NCI-H510A treated with DMSO at 0.1 percent for 48 hours (cell line): ENCODE data around the gene COX19.
A peak's percentile ranks its signal among the peaks of the same experiment; 100 is the strongest.
"Not testable (repeated sequence)": the region's sequence is repeated elsewhere in the genome, so short reads cannot be mapped to it uniquely, and the experiment has no call there.

Experiments
- DNase-seq: peaks from one replicate; lab custom pipeline; 2025; lab: John Stamatoyannopoulos, UW

Gene COX19

DNA sequence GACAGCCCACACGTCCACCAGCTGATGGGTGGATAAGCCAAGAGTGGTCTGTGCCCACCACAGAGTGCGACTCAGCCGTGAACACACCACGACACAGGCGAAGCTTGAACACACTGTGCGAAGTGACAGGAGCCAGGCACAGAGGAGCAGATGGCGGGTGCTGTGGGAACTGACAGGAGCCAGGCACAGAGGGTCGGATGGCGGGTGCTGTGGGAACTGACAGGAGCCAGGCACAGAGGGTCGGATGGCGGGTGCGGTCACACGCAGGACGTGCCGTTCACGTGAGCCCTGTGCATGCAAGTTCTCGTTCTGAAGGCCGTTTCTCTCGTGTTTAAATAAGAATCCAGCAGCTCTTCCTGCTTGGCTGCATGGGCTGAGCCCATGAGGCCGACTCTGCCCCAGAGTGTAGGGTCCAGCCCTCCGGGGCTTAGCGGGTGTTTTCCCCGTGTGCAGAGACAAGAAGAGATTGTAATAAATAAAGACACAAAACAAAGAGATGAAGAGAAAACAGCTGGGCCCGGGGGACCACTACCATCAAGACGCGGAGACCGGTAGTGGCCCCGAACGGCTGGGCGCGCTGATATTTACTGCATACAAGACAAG is 15.0 kb downstream of the COX19 start:
- DNase-seq, result no peak

DNA sequence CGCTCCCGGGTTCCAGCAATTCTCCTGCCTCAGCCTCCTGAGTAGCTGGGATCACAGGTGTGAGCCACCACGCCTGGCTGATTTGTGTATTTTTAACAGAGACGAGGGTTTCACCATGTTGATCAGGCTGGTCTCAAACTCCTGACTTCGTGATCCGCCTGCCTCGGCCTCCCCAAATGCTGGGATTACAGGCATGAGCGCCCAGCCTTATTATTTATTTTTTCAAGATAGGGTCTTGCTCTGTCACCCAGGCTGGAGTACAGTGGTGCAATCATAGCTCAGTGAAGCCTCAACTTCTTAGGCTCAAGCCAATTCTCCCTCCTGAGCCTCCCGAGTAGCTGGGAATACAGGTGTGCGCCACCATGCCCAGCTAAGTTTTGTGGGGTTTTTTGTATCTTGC is 15.6 kb downstream of the COX19 start:
- DNase-seq, result not testable (repeated sequence)

DNA sequence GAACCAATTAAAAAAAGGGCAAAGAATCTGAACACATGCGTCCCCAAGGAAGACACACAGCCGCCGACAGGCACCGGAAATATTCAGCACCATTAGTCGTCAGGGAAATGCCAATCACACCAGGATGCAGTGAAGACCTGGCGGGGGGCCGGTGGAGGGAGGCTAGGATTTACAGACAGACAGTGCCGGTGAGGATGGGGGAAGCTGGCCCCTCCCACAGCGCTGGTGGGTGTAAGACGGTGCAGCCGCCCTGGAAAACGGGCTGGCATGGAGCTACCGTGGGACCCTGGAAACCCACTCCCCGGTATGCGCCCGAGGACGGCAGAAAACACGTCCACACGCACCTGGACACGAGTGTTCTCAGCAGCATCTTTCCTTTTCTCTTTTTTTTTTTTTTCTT is 16.1 kb downstream of the COX19 start:
- DNase-seq, result no peak

DNA sequence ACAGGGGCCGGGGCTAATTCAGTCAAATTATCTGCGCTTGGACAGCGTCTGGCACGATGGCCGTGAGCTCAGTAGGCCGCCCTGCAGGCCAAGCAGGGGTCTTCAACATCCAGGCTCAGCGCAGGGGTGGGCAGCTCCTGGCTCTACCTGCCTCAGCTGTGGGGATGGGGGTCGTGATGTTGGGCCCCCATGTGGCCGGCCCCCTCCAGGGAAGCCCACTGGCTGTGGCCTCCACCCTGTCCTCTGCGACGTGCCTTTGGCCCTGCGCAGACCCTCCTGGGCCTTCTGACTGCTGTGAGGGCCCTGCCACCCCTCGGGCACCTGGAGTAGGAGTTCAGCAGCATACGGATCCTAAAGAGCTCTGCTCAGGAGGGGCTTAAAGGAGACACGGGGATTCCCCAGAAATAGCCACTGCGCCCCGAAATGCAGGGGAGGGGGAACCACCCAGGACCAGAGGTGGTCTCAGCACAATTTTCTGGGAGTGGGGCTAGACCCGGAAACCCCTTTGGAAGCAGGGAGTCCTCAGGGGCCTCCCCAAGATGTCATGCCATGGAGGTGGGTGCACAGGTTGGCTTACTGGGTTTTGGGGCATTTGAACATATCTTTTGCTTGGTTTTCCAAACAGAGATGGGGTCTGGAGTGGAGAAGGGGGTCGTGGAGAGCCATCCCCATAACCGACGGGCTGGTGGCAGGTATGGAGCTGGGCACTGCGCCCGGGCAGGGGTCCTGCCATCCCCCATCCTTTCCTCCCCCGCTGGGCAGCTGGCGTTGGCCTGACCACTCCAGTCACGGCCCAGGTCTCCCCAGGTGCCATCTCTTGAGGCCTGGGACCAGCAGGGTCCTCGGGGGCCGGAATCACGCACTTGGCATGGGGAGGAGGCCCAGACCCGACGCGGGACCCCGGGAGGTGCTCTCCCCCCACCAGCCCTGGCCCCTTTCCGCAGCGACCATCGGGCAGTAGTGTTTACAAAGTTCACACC is 16.8 kb downstream of the COX19 start:
- DNase-seq, result no peak

DNA sequence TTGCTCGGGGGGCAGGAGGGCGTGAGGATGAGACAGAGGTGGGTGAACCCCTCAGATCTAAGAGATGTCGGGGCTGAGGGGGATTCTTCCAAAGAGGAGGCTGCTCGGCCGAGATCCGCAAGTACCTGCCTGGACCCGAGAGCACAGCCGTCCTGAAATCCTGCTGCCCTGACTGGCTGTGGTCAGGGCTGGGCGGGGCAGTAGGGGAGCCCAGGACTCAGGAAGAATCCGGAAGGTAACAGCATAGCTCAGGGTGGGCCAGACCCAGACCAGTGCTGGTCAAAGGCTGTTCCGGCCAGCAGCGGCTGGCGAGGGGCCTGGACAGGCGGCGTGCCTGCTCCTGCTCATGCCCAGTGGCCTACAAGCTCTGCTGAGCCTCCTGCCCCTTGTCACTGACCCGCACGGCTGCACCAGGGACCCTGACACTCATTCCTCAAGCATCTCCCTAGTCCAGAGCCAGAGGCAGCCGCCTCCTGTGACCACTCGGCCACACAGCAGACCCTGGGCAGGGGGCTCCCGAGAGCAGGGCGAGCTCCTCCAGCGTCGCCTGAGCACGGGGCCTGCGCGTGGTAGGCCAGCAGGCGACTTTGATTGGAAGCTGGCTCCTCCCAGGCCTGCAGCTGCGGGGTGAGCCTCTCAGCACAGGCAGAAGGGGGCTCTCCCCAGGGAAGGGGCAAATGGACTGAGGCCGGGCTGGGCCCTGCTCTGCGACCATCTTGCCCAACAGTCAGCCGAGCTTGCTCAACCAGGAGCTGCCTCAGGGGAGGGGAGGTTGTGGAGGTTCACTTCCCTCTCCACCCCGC is 17.7 kb downstream of the COX19 start:
- DNase-seq, result no peak

GRCh38 chr7:956031-956430 is 19.3 kb downstream of the COX19 start:
- no peak for DNase-seq

DNA sequence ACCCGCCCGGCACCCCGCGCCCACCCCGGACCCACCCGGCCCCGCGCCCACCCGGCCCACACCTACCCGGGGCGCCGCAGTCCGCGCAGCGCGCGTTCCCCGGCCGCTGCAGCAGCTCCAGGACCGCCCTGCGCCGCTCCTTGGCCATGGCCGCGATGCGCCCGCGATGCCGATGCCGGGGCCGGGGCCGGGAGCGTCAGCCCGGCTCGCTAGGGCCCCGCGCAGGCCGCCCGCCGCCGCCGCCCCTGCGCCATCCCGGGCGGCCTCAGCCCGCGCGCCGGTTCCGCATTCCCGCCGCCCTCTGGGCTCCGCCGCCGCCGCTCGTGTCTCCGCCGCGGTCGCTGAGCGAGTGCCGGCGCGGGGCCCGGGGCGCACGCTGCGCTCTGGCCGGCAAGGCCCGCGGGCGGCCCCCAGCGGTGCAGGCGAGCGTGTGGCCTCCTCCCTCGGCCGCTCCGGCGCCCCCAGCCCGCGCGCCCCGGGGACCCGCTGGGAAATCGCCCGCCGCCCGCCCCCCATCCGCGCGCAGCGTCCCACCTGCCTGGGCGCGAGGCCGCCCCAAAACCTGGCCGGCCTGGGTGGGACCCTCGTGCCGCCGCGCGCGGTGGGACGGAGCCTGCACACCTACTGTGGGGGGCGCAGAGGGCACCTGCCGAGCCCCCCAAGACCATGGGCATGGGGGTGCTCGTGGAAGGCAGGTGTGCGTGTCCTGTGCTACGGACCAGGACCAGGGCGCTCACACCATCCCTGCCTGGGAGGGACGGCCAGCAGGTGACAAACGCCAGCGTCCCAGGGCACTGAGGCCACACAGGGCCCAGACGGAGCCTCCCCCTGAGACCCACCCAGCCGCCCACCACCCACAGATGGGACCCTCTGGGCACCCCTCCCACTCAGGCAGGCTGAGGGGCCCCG is 20.8 kb downstream of the COX19 start, which contains the start of gene ADAP1:
Gene ADAP1 (minus strand): TSS at position 351 of the 909 bp plus-strand sequence. CDS start 203 bp downstream, at position 148.
- no peak for DNase-seq

- no peak for DNase-seq
Observed at GRCh38 chr7:953547-954327, 21.6 kb downstream of the COX19 start.

DNA sequence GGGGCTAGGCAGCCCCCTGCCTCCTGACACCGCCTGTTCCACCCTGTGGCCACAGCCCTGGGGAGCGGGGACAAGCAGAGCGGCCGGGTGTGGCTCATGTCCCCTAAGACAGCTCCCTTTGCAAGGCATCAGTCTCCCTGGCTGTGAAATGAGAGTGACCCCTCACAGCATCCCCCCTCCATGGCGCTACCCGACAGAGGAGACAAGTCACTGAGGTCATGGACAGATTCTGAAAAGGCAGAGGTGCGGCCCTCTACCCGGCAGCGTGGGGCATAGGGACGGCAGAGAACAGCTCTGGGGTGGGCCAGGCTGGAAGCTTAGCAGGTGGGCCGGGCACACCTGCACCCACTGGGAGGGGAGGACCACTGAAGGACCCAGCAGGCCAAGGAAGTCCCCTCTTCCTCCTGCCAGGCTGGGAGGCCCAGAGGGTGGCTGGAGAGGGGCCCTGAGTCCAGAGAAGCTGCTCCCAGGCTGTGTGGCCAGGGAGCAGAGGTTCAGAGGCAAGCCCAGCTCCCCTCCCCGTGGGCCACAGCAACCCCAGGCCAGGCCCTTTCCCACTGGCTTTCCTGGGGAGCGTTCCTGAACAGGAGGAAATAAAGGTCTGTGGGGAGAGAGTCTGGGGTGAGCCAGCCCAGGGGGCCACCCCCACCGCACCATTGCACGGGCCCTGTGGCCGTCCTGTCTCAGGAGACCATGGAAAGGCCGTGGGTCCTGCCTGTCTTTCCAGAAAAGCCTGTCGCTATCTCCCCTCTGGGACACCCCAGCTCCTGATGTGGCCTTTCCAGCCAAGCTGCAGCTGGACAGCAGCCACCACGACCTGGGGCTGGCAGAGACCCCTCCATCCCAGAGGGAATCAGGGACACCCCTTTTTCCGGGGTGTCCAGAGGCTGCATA is 22.6 kb downstream of the COX19 start:
- DNase-seq, result no peak

- DNase-seq, result no peak
Observed at GRCh38 chr7:951881-952547, 23.3 kb downstream of the COX19 start.

DNA sequence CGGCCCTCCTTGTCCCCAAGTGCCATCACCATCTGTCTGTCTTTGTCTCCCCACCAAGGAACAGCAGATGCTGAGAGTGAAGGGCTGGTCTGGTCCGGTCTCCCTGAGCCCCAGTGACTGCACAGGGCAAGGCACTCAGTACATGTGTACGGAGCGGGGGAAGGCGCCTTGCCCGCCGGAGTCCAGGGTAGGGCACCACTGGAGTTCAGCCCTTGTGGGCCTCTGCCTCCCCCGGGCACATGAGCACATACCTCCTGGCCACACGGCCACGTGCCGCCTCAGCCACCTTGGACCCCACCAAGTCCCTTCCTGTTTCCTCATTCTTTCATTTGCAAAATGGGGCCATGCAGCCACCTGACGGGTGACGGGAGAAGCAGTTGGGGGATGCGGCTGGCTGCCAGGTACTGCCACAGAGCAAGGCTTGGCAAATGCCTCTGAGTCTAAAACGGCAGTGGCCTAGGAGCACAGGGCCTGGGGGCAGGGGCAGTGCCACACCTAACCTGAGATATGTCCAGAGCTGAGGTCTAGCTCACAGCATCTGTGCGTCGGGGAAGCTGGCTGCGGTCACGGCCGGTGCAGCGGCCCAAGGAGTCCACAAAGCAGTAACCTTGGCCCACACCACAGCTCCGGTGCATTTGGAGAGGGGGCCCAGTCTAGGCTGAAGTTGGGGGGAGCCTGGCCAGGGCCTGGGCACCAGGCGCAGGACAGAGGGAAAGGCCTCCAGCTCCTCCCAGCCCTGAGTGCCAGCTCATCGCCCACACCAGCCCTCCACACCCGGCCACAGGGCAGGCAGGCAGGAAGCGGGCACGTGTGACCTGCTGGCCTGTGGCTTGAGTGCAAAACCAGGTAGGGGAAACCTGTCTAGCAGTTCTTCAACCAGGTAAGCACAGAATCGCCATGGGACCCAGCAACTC is 26.1 kb downstream of the COX19 start:
- no peak for DNase-seq

- no peak for DNase-seq
Observed at GRCh38 chr7:947391-948210, 27.7 kb downstream of the COX19 start.

- DNase-seq, result no peak
Observed at GRCh38 chr7:946256-946996, 28.9 kb downstream of the COX19 start.

DNA sequence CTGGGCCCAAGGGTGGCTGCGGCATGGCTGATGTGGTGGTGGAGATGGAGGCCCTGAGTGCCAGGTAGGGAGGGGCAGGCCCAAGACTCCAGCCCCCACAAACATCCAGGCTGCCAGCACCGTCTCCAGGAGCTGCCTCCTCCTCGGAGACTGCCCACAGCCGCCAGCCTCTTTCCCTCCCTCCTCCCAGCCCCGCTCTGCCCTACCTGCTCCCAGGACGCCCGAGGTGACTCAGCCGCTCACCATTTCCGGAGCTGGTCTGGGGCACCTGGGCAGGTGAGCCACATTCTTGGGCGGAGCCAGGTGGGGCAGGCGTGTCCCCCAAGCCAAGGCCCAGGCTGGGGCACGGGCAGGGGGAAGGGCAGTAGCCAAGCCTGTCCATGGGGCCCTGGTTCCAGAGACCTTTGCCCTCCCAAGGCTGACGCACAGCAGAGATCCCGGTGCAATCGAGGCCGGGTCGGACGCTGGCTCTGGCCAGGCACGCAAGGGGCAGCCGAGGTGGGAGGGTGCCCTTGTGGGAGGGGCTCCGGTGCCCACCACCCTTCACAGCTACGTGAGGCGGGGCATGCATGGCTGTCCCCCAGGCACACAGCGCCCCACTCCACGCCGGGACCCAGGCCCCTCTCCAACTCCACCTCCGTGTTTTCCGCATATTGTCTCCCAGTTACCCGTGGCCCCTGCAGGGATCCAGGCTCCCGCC is 29.6 kb downstream of the COX19 start:
- peak; percentile 6 for DNase-seq

DNA sequence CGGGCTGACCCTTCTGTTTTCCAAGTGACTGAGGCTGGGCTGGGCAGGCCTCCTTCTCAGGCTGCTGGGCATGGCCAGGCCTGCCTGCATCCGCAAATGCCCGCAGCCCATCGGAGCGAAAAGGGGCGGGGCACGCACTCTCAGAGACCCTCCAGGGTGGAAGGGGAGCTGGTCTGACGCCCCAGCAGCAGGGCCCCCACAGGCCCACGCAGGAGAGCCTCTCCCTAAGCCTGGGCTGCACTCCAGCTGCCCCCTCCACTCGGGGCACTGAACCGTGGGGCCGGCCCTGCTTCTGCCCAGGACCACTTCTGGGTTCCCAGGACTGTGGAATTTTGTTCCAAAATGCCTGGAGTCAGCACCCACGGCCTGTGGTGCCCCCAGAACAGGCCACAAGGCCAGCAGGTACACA is 30.2 kb downstream of the COX19 start:
- no peak for DNase-seq

- no peak for DNase-seq
Observed at GRCh38 chr7:944744-945143, 30.6 kb downstream of the COX19 start.
